Measurements from ENCODE around the gene RAD51B.

DNA sequence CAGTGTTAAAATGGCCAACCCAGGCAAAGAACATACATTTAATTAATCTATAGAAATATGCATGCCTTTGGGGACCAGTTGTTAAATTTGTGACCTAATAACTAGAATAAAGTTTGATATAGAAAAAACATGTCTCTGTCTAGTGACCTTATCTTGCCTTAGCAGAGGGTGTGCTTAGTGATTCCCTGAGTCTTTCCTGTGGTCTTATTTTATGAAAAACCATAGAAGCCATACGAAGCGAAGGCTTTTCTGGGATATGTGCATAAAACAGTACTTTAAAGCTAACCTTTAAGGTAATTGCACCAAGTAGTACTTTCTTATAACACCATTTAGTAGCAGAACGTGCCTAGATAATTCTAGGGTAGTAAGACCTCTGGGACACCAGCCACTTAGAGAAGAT lies 593.9 kb downstream of the RAD51B start:
- TF ChIP-seq, protein P1, sequence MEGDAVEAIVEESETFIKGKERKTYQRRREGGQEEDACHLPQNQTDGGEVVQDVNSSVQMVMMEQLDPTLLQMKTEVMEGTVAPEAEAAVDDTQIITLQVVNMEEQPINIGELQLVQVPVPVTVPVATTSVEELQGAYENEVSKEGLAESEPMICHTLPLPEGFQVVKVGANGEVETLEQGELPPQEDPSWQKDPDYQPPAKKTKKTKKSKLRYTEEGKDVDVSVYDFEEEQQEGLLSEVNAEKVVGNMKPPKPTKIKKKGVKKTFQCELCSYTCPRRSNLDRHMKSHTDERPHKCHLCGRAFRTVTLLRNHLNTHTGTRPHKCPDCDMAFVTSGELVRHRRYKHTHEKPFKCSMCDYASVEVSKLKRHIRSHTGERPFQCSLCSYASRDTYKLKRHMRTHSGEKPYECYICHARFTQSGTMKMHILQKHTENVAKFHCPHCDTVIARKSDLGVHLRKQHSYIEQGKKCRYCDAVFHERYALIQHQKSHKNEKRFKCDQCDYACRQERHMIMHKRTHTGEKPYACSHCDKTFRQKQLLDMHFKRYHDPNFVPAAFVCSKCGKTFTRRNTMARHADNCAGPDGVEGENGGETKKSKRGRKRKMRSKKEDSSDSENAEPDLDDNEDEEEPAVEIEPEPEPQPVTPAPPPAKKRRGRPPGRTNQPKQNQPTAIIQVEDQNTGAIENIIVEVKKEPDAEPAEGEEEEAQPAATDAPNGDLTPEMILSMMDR (IDR thresholded peaks at IDR 0.05), result no peak
- TF ChIP-seq POLR2A (IDR thresholded peaks at IDR 0.05), result no peak
- TF ChIP-seq EP300 (IDR thresholded peaks at IDR 0.05), result no peak

Measured in ovary (tissue), 3 donors.